CMK (cell line): ENCODE results near the gene XIST.
"Not testable (repeated sequence)": the region's sequence is repeated elsewhere in the genome, so short reads cannot be mapped to it uniquely, and the experiment has no call there.

Experiments
- DNase-seq: peaks from one replicate; pipeline ENCODE4 v3.0.0-alpha.2; 2010; ENCODE audit warnings: low read depth

The XIST gene

GRCh38 chrX:73799888-73800287, 52.6 kb downstream of the XIST start:
- DNase-seq, result no peak

GRCh38 chrX:73792511-73792910, 60.0 kb downstream of the XIST start:
- not testable (repeated sequence) for DNase-seq

GRCh38 chrX:73785493-73785892, 67.0 kb downstream of the XIST start:
- no peak for DNase-seq
